ENCODE measurements around the gene ANXA11. TPM values are rescaled to one million over a fixed set of nuclear protein-coding genes. Genes with fewer than 3 reads are reported as not detected.

The ANXA11 gene
- total RNA-seq, 1 experiment from 2014 or later = 181 TPM

GRCh38 chr10:80171248-80171660, 34.1 kb downstream of the ANXA11 start:
- CTCF ChIA-PET = no interaction called here

More at GRCh38 chr10:80171248-80171660, 34.1 kb downstream of the ANXA11 start:
- RAD21 ChIA-PET (ENCODE audit: low non-redundant PET in 1 of 2, low total read pairs in 2 of 2, uncharacterized antibody in 2 of 2, unreplicated experiment in 2 of 2) = no interaction called here
- POLR2A ChIA-PET = no interaction called here
- Histone ChIP-seq H2AFZ (ENCODE audit: low read depth, low read length, poor library complexity, severe bottlenecking) (no peak overlapping the region), H3K4me3 (replicated peaks in 1 of 2; ENCODE audit: low read depth in 1 of 2, low read length in 2 of 2) (no peak overlapping the region), H3K9ac (ENCODE audit: low read length) (no peak overlapping the region), H3K27me3 (ENCODE audit: insufficient read depth, low read length) (no peaks in the 10 kb centered on the region), H3K4me2 (ENCODE audit: low read length) (no peak overlapping the region), H3K36me3 (ENCODE audit: control insufficient read depth in 1 of 2, insufficient read depth in 2 of 2, low read length in 2 of 2) (peaks cover 2 to 21% of the 10 kb centered on the region in 2 experiments; a peak in 3 of 4 replicates), H3K27ac (ENCODE audit: low read depth, low read length) (no peak overlapping the region), H3K9me2 (ENCODE audit: insufficient read depth) (no peaks in the 10 kb centered on the region), H3K9me3 (ENCODE audit: control insufficient read depth in 1 of 2, insufficient read depth in 1 of 2, low read depth in 1 of 2, low read length in 2 of 2) (no peaks in the 10 kb centered on the region), H4K20me1 (ENCODE audit: insufficient read depth) (peaks cover 3% of the 10 kb centered on the region; the same call in 1 of the 2 replicates), H3K79me2 (ENCODE audit: insufficient read depth, low read length) (peaks cover 87% of the 10 kb centered on the region), H3K4me1 (ENCODE audit: control insufficient read depth in 1 of 2, insufficient read depth in 2 of 2, low read length in 2 of 2) (peaks cover 0 to 15% of the 10 kb centered on the region in 2 experiments; a peak in 2 of 4 replicates)
- no TSS peak for BruUV-seq (replicated peaks)
- no peak for TF ChIP-seq EGR1 (IDR thresholded peaks at IDR 0.05; ENCODE audit: low read depth)
- no peak for TF ChIP-seq RAD21 (IDR thresholded peaks at IDR 0.05; ENCODE audit: low read depth)
- no peak for TF ChIP-seq ATF3 (IDR thresholded peaks at IDR 0.05)
- no peak for TF ChIP-seq JUND (IDR thresholded peaks at IDR 0.05)
- no peak for TF ChIP-seq CBX3 (IDR thresholded peaks at IDR 0.05; ENCODE audit: low read depth)
- no peak for TF ChIP-seq YY1 (IDR thresholded peaks at IDR 0.05; ENCODE audit: extremely low read depth, insufficient replicate concordance, low read depth, low read length)
- TF ChIP-seq CTCF (IDR thresholded peaks at IDR 0.05 in 2 of 3, conservative IDR thresholded peaks at IDR 0.05 in 1 of 3; ENCODE audit: borderline replicate concordance in 1 of 3, insufficient read depth in 1 of 3, low read depth in 2 of 3, low read length in 2 of 3) = no peak
- TF ChIP-seq CEBPB (IDR thresholded peaks at IDR 0.05; ENCODE audit: low read depth) = no peak
- TF ChIP-seq ZNF274 (IDR thresholded peaks at IDR 0.05; ENCODE audit: low read depth, low read length) = no peak
- no peak for TF ChIP-seq ZFX (IDR thresholded peaks at IDR 0.05)
- TF ChIP-seq ELF1 (IDR thresholded peaks at IDR 0.05; ENCODE audit: borderline replicate concordance, low read depth) = no peak
- no peak for TF ChIP-seq POLR2AphosphoS5 (IDR thresholded peaks at IDR 0.05; ENCODE audit: low read depth, low read length)
- no peak for TF ChIP-seq SP1 (IDR thresholded peaks at IDR 0.05; ENCODE audit: low read depth)
- TF ChIP-seq SRF (IDR thresholded peaks at IDR 0.05; ENCODE audit: low read depth) = no peak
- no peak for TF ChIP-seq FOSL1 (IDR thresholded peaks at IDR 0.05; ENCODE audit: low read depth)
- TF ChIP-seq, protein P1, sequence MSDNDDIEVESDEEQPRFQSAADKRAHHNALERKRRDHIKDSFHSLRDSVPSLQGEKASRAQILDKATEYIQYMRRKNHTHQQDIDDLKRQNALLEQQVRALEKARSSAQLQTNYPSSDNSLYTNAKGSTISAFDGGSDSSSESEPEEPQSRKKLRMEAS (IDR thresholded peaks at IDR 0.05) = no peak
- TF ChIP-seq ZBTB33 (IDR thresholded peaks at IDR 0.05; ENCODE audit: extremely low read depth, insufficient replicate concordance, low read length) = no peak
- no peak for TF ChIP-seq TCF7L2 (IDR thresholded peaks at IDR 0.05; ENCODE audit: borderline replicate concordance, extremely low read depth, insufficient read depth, insufficient read length)
- intact Hi-C loops (cut with micrococcal nuclease) = no loop called here
- ATAC-seq (no peak), DNase-seq (ENCODE audit: low read depth, low spot score) (no peak)

All from HCT116 (cell line).